Upper lobe of left lung (tissue), 4 donors: Measurements from ENCODE around the gene AGL.
"Not testable (repeated sequence)": the region's sequence is repeated elsewhere in the genome, so short reads cannot be mapped to it uniquely, and the experiment has no call there.

Experiments
- CTCF ChIP-seq, 6 experiments: fragments of 450-650 bp in 4 of 6; fragments of 200-600 bp in 2 of 6; sonication (generic) in 2 of 6; IDR thresholded peaks; one replicate each; pipeline ENCODE4 v1.5.1; 2016 to 2019; ENCODE audit warnings: antibody characterized with exemption in 6 of 6
- EP300 ChIP-seq, 4 donors: sonication (generic); formaldehyde crosslinking; IDR thresholded peaks; one replicate each; pipeline ENCODE4 v1.5.1; 2017; ENCODE audit warnings: antibody characterized with exemption in 4 of 4, control low read depth in 2 of 4
- POLR2A ChIP-seq, 4 donors: fragments of 450-650 bp; IDR thresholded peaks; one replicate each; pipeline ENCODE4 v1.5.1; 2016 to 2017; ENCODE audit warnings: antibody characterized with exemption in 4 of 4, mild to moderate bottlenecking in 2 of 4

GRCh38 chr1:99972066-99972465, 121.9 kb downstream of the AGL start:
- not testable (repeated sequence) for TF ChIP-seq POLR2A, CTCF, EP300 (IDR thresholded peaks at IDR 0.05)
